ENCODE data around the gene TRPM5. TPM values are rescaled to one million over a fixed set of nuclear protein-coding genes. Genes with fewer than 3 reads are reported as not detected.

Gene TRPM5
- total RNA-seq, 2 donors from 2014 or later: 1.3 to 1.9 TPM

GRCh38 chr11:2435288-2436012, 8.9 kb downstream of the TRPM5 start:
- DNase-seq: no peak
- H3K27me3 ChIP-seq: no peaks in the 10 kb centered on the region
- H3K4me1 ChIP-seq: no peaks in the 10 kb centered on the region
- H3K4me3 ChIP-seq: no peak overlapping the region
- TF ChIP-seq CTCF (IDR thresholded peaks at IDR 0.05): no peak
- intact Hi-C loops (cut with DNase I): no loop called here
- no peak overlapping the region for H3K9ac ChIP-seq (ENCODE audit: low read depth in 2 of 2, low read length in 2 of 2)
- H3K9me3 ChIP-seq: no peaks in the 10 kb centered on the region
- no peaks in the 10 kb centered on the region for H3K36me3 ChIP-seq
- H3K27ac ChIP-seq: no peak overlapping the region

GRCh38 chr11:2434506-2435255, 9.6 kb downstream of the TRPM5 start:
- H3K27me3 ChIP-seq: no peaks in the 10 kb centered on the region
- H3K4me1 ChIP-seq: no peaks in the 10 kb centered on the region
- no peak overlapping the region for H3K9ac ChIP-seq (ENCODE audit: low read depth in 2 of 2, low read length in 2 of 2)
- H3K27ac ChIP-seq: no peak overlapping the region
- TF ChIP-seq CTCF (IDR thresholded peaks at IDR 0.05): no peak
- H3K36me3 ChIP-seq: no peaks in the 10 kb centered on the region
- H3K4me3 ChIP-seq: no peak overlapping the region
- intact Hi-C loops (cut with DNase I): loop anchor here (5.0 kb wide), 1 partner anchor 463 kb away; no protein-coding TSS in a partner anchor
- H3K9me3 ChIP-seq: no peaks in the 10 kb centered on the region
- no peak for DNase-seq

GRCh38 chr11:2434008-2434407, 10.3 kb downstream of the TRPM5 start:
- TF ChIP-seq CTCF (IDR thresholded peaks at IDR 0.05): no peak
- Histone ChIP-seq H3K27ac (no peak overlapping the region), H3K9me3 (no peaks in the 10 kb centered on the region), H3K9ac (ENCODE audit: low read depth in 2 of 2, low read length in 2 of 2) (no peak overlapping the region), H3K36me3 (no peaks in the 10 kb centered on the region), H3K27me3 (no peaks in the 10 kb centered on the region), H3K4me1 (no peaks in the 10 kb centered on the region), H3K4me3 (no peak overlapping the region)
- DNase-seq: no peak
- intact Hi-C loops (cut with DNase I): loop anchor here (5.0 kb wide), 1 partner anchor 463 kb away; no protein-coding TSS in a partner anchor

GRCh38 chr11:2433106-2433925, 11.0 kb downstream of the TRPM5 start:
- intact Hi-C loops (cut with DNase I): loop anchor here (5.0 kb wide), 1 partner anchor 464 kb away; no protein-coding TSS in a partner anchor
- Histone ChIP-seq H3K27me3 (no peaks in the 10 kb centered on the region), H3K9ac (ENCODE audit: low read depth in 2 of 2, low read length in 2 of 2) (no peak overlapping the region), H3K9me3 (no peaks in the 10 kb centered on the region), H3K36me3 (no peaks in the 10 kb centered on the region), H3K4me3 (no peak overlapping the region), H3K4me1 (no peaks in the 10 kb centered on the region), H3K27ac (no peak overlapping the region)
- no peak for TF ChIP-seq CTCF (IDR thresholded peaks at IDR 0.05)
- no peak for DNase-seq

GRCh38 chr11:2432628-2433071, 11.7 kb downstream of the TRPM5 start:
- Histone ChIP-seq H3K36me3 (no peaks in the 10 kb centered on the region), H3K4me3 (no peak overlapping the region), H3K9ac (ENCODE audit: low read depth in 2 of 2, low read length in 2 of 2) (no peak overlapping the region), H3K27ac (no peak overlapping the region), H3K4me1 (no peaks in the 10 kb centered on the region), H3K9me3 (no peaks in the 10 kb centered on the region), H3K27me3 (no peaks in the 10 kb centered on the region)
- DNase-seq: no peak
- no peak for TF ChIP-seq CTCF (IDR thresholded peaks at IDR 0.05)
- intact Hi-C loops (cut with DNase I): loop anchor here (5.0 kb wide), 1 partner anchor 465 kb away; no protein-coding TSS in a partner anchor

All from colonic mucosa (tissue), 4 donors.